CD4-positive, alpha-beta T cell treated with Interleukin-17A for 4 hours (primary cell): ENCODE data around the gene LAMC3.

Experiments used
- DNase-seq: peaks from one replicate; pipeline ENCODE4 v3.0.0-alpha.2; 2020; ENCODE audit warnings: mixed read lengths

Gene LAMC3

GRCh38 chr9:131048820-131049219 lies 39.8 kb downstream of the LAMC3 start:
- DNase-seq: no peak

- DNase-seq: no peak
These were observed 41.1 kb downstream of the LAMC3 start for GRCh38 chr9:131049829-131050715.

- no peak for DNase-seq
These were observed 41.9 kb downstream of the LAMC3 start for GRCh38 chr9:131050831-131051230.

GRCh38 chr9:131051592-131052517 lies 42.9 kb downstream of the LAMC3 start:
- no peak for DNase-seq

- DNase-seq: no peak
These were observed 44.9 kb downstream of the LAMC3 start for GRCh38 chr9:131053896-131054295.

GRCh38 chr9:131056781-131057506 lies 48.0 kb downstream of the LAMC3 start:
- DNase-seq: no peak

GRCh38 chr9:131060900-131061630 lies 52.1 kb downstream of the LAMC3 start:
- DNase-seq: no peak

GRCh38 chr9:131062969-131063368 lies 54.0 kb downstream of the LAMC3 start:
- DNase-seq: no peak

GRCh38 chr9:131065599-131065998 lies 56.6 kb downstream of the LAMC3 start:
- no peak for DNase-seq

- DNase-seq: no peak
These were observed 58.7 kb downstream of the LAMC3 start for GRCh38 chr9:131067625-131068024.

- DNase-seq: no peak
These were observed 59.3 kb downstream of the LAMC3 start for GRCh38 chr9:131068076-131068816.

- DNase-seq: no peak
These were observed 60.7 kb downstream of the LAMC3 start for GRCh38 chr9:131069699-131070098.

- DNase-seq: no peak
These were observed 63.3 kb downstream of the LAMC3 start for GRCh38 chr9:131072107-131072870.

GRCh38 chr9:131072871-131073237 lies 63.9 kb downstream of the LAMC3 start:
- DNase-seq: no peak

GRCh38 chr9:131076347-131077195 lies 67.6 kb downstream of the LAMC3 start:
- DNase-seq: no peak

GRCh38 chr9:131078427-131079366 lies 69.7 kb downstream of the LAMC3 start:
- DNase-seq: no peak

GRCh38 chr9:131080589-131080988 lies 71.6 kb downstream of the LAMC3 start:
- no peak for DNase-seq

- no peak for DNase-seq
These were observed 72.9 kb downstream of the LAMC3 start for GRCh38 chr9:131081868-131082267.
